SK-N-SH treated with all-trans-retinoic acid at 6 μM for 48 hours (cell line): ENCODE measurements around the gene TOR3A.

Experiments
- BACH2 ChIP-seq: fragments of 250-450 bp; sonication (Bioruptor Pico); IDR thresholded peaks from 2 replicates; pipeline ENCODE4 v1.9.0; 2021; ENCODE audit warnings: mild to moderate bottlenecking, borderline replicate concordance
- CSDC2 ChIP-seq: fragments of 250-450 bp; sonication (Bioruptor Pico); IDR thresholded peaks from 2 replicates; pipeline ENCODE4 v1.5.0; 2020; ENCODE audit warnings: mild to moderate bottlenecking, moderate library complexity
- ESRRG ChIP-seq: fragments of 250-450 bp; sonication (Bioruptor Pico); IDR thresholded peaks from 2 replicates; pipeline ENCODE4 v1.6.1; 2021; ENCODE audit warnings: mild to moderate bottlenecking
- SNAI2 ChIP-seq: fragments of 250-450 bp; sonication (Bioruptor Pico); IDR thresholded peaks from 2 replicates; pipeline ENCODE4 v1.5.0; 2020; ENCODE audit warnings: mild to moderate bottlenecking, moderate library complexity
- TF ChIP-seq, protein P1 (sequence below): fragments of 250-450 bp; sonication (Bioruptor Pico); IDR thresholded peaks from 2 replicates; pipeline ENCODE4 v1.5.1; 2021; ENCODE audit warnings: mild to moderate bottlenecking, moderate library complexity

DNA sequence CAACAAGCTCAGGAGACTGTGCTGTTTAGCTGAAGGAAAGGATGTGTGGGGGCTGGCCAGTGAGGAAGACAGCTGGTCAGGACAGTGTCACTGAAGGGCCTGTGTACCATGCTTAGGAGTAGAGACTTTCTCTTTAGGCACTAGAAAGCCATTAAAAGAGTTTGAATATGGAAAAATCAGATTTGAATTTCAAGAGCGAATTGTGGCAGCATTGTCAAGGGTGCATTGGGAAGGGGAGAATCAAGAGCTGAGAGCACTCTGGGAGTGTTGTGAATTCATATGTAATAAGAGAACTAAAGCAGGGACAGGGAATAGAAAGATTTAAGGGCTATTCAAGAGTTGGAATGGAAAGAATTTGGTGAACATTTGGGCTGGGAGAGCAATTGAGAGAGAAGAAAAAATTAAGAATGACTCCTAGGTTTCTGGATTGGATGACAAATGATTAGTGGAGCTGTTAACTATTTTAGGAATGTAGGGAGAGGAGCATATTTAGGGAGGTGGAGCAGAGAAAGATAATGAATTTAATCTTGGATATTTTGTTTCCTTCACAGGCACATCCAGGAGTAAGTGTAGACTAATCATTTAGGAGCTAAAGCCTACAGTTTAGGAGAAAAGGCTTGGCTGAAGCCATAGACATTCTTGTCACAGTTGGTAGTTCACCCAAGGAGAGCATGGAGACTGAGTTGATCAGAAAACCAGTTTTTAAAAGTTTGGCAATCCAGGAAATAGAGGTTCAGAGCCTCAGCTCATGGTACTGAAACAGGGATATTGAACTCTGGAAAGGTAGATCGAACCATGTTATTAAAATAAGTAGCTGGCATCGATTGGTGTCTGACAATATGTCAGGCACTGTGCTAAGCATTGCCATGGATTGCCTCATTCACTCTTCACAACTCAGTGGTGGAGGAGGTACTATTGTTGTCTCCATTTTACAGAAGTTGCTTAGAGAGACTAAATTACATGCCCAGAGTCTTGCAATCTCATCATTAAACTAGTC, 23.1 kb upstream of the TOR3A start:
- TF ChIP-seq BACH2 (no peak), CSDC2 (no peak), SNAI2 (CRISPR knock-in tag) (no peak), ESRRG (CRISPR knock-in tag) (no peak)
- TF ChIP-seq, protein P1, sequence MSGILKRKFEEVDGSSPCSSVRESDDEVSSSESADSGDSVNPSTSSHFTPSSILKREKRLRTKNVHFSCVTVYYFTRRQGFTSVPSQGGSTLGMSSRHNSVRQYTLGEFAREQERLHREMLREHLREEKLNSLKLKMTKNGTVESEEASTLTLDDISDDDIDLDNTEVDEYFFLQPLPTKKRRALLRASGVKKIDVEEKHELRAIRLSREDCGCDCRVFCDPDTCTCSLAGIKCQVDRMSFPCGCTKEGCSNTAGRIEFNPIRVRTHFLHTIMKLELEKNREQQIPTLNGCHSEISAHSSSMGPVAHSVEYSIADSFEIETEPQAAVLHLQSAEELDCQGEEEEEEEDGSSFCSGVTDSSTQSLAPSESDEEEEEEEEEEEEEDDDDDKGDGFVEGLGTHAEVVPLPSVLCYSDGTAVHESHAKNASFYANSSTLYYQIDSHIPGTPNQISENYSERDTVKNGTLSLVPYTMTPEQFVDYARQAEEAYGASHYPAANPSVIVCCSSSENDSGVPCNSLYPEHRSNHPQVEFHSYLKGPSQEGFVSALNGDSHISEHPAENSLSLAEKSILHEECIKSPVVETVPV (CRISPR knock-in tag) = no peak
